CD4-positive, alpha-beta T cell treated with Interleukin-10 for 1 hour (primary cell): Measurements from ENCODE around the gene TEX28.
"Not testable (repeated sequence)": the region's sequence is repeated elsewhere in the genome, so short reads cannot be mapped to it uniquely, and the experiment has no call there.

ENCODE experiments used
- DNase-seq: peaks from one replicate; pipeline ENCODE4 v3.0.0-alpha.2; 2020

Gene TEX28

DNA sequence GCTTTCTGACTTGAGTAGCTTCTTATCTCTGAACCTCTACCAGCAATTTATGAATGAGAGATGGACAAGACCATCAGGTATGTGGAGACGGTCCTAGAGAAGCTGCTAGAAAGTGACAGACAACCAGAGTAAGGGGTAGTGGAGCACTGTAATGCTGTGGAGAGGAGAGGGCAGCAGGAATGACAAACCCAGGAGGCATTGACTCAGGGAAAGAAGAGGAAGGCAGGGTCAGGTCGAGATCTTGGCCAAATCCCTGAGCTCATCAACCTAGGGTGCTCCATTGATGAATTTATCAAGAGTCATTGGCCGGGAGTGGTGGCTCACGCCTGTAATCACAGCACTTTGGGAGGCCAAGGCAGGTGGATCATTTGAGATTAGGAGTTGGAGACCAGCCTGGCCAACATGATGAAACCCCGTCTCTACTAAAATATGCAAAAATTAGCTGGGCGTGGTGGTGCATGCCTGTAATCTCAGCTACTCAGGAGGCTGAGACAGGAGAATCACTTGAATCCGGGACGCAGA is 54.9 kb downstream of the TEX28 start:
- DNase-seq = not testable (repeated sequence)

DNA sequence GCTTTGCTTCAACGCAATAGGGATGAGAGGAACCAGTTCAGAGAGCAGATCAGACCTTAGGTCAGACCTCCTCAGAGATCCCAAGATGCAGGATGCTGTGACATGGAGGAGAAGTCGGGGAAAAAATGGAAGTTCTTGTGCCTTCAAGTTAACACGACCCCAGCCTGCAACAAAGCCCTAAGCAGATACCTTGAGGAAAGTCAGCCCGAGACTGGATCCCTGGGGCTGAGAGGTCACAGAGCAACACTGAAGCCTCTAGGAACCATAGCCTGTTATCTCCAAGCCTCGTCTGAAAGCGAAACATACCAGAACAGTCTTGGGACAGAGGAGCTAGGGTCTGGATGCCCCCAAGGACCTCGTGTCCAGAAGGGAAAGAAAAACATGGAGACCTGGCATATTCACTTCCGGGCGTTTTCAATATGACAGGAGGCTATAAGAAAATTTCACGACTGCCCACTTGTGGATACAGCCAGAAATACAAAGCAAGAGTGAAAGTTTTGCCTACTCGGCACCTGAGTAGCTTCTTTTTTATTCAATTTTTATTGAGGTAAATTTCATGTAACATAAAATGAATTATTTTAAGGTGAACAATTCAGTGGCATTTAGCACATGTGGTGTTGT is 55.9 kb downstream of the TEX28 start:
- not testable (repeated sequence) for DNase-seq

DNA sequence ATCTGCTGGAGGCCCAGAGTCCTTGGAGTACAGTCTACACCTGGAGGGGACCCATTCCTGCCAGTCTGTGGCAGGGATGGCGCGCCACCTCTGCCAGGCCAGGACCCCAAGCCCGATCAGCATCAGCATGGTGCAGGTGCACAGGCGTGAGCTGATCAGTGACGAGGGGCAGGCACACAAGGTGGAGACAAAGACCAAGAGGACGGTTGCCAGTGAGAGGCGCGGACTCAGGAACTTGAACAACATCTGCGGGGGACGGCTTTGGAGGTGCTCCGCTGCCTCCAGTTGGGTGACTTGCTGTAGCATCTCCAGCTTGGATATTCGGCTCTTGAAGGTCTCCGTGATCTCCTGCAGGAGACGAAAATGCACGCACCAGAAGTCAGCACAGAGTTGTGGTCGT is 61.3 kb downstream of the TEX28 start:
- DNase-seq = not testable (repeated sequence)

DNA sequence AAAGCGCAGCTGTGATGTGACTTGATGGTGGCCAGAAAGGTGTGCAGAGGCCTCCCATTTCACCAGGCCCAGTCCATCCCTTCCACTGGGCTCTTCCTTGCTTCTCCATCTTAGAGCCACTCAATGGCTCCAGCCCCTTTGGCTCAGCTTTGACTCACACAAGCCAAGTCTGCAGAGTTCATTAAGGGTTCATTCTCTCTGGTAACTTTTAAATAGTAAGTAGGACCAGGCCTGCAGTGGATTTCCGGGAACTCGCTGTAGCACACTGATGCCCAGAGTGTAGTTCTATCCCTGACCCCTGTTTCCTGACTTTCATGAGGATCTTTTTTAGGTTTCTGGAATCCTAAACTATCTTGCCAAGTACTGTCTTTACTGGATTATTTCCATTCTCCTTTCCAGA is 63.5 kb downstream of the TEX28 start:
- DNase-seq = not testable (repeated sequence)

DNA sequence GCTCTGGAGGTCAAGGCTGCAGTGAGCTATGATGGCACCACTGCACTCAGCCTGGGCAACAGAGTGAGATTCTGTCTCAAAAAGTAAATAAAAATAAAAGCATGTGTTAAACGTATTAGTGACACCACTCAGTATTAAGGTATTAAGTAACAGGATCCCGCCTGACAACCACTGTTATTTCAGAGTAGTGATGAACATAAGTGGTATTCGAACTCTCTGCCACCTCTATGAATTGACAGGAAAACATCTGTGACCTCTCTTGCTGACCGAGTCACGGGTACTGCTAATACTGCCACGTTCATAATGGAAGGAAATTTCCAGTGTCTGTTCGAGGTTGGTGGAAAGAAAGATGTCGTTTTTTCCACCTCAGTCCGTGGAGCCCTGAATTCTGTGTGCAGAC is 68.2 kb downstream of the TEX28 start:
- not testable (repeated sequence) for DNase-seq

DNA sequence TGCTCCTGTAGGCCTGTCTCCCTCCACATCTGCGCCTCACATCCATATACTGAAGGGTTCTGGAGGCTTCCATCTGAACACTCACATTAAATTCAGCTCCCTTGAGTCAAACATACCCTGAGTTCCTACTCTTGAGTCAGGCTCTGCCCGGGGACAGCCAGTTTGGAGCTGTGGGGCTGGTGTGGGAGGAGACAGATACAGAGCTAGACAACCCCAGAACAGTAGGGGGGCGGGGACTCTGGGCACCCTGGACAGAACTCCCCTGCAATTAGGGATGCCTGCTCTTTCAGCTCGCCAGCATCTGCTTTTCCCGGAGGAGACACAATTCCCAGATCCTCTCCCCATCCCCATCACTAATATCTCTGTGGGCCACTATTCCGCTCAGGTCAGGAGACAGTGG is 69.6 kb downstream of the TEX28 start:
- not testable (repeated sequence) for DNase-seq
